NCI-H2029 (cell line): ENCODE measurements around the gene CDK2AP2.
"Not testable (repeated sequence)": the region's sequence is repeated elsewhere in the genome, so short reads cannot be mapped to it uniquely, and the experiment has no call there.

Experiments
- DNase-seq: peaks from one replicate; lab custom pipeline; 2025; lab: John Stamatoyannopoulos, UW

CDK2AP2 gene

GRCh38 chr11:67466367-67466766 lies 41.6 kb downstream of the CDK2AP2 start:
- DNase-seq, result peak; percentile 11

- not testable (repeated sequence) for DNase-seq
Measured at GRCh38 chr11:67465530-67465929, 42.4 kb downstream of the CDK2AP2 start.

- DNase-seq, result no peak
Measured at GRCh38 chr11:67465189-67465510, 42.8 kb downstream of the CDK2AP2 start.

GRCh38 chr11:67464411-67465188 lies 43.4 kb downstream of the CDK2AP2 start:
- DNase-seq, result peak; percentile 88

GRCh38 chr11:67463680-67464410 lies 44.1 kb downstream of the CDK2AP2 start:
- DNase-seq, result no peak

- DNase-seq, result no peak
Measured at GRCh38 chr11:67463186-67463585, 44.8 kb downstream of the CDK2AP2 start.

GRCh38 chr11:67458266-67458665 lies 49.7 kb downstream of the CDK2AP2 start:
- no peak for DNase-seq

- no peak for DNase-seq
Measured at GRCh38 chr11:67457453-67457852, 50.5 kb downstream of the CDK2AP2 start.
